DOHH2 (cell line): ENCODE results near the gene MORC2.

Source experiments
- H3F3A ChIP-seq: fragments of 200-600 bp; sonication (generic), shearing (Covaris generic); 2 replicates; pipeline ENCODE4 v1.6.0; 2016; ENCODE audit warnings: antibody characterized with exemption, mild to moderate bottlenecking; ENCODE audit not compliant: control insufficient read depth, insufficient read depth
- H3K27ac ChIP-seq: fragments of 200-600 bp; sonication (generic); 2 replicates; pipeline ENCODE4 v1.5.1; 2014; ENCODE audit warnings: low read depth, mild to moderate bottlenecking, low read length, moderate library complexity
- H3K27me3 ChIP-seq: fragments of 200-600 bp; sonication (generic); 2 replicates; pipeline ENCODE4 v1.6.1; 2014; ENCODE audit warnings: mild to moderate bottlenecking, low read length, mixed read lengths; ENCODE audit not compliant: control insufficient read depth
- H3K36me3 ChIP-seq: fragments of 200-600 bp; sonication (generic); 2 replicates; pipeline ENCODE4 v1.6.1; 2014; ENCODE audit warnings: mild to moderate bottlenecking, low read length, moderate library complexity, mixed read lengths; ENCODE audit not compliant: control insufficient read depth
- H3K4me1 ChIP-seq: fragments of 200-600 bp; sonication (generic); 2 replicates; pipeline ENCODE4 v1.6.1; 2014; ENCODE audit warnings: mild to moderate bottlenecking, low read length, mixed read lengths; ENCODE audit not compliant: control insufficient read depth
- H3K4me2 ChIP-seq: fragments of 200-600 bp; sonication (generic); 2 replicates; pipeline ENCODE4 v1.6.0; 2014; ENCODE audit warnings: mild to moderate bottlenecking, low read length, moderate library complexity
- H3K4me3 ChIP-seq: fragments of 200-600 bp; sonication (generic); 2 replicates; pipeline ENCODE4 v1.5.1; 2014; ENCODE audit warnings: mild to moderate bottlenecking, low read length, mixed read lengths
- H3K79me2 ChIP-seq: fragments of 200-600 bp; sonication (generic); 2 replicates; pipeline ENCODE4 v1.6.1; 2014; ENCODE audit warnings: mild to moderate bottlenecking, low read length, mixed read lengths; ENCODE audit not compliant: control insufficient read depth
- H3K9me2 ChIP-seq: fragments of 200-600 bp; sonication (generic); replicated peaks from 2 replicates; pipeline ENCODE4 v1.6.1; 2014; ENCODE audit warnings: mild to moderate bottlenecking, low read length, mixed read lengths; ENCODE audit not compliant: control insufficient read depth
- H3K9me3 ChIP-seq: fragments of 200-600 bp; sonication (generic); 2 replicates; pipeline ENCODE4 v1.6.1; 2014; ENCODE audit warnings: antibody characterized with exemption, low read length, mixed read lengths; ENCODE audit not compliant: control insufficient read depth, insufficient read depth
- H4K20me1 ChIP-seq: fragments of 200-600 bp; sonication (generic); 2 replicates; pipeline ENCODE4 v1.6.0; 2014; ENCODE audit warnings: low read depth, mild to moderate bottlenecking, antibody characterized with exemption, low read length, moderate library complexity; ENCODE audit not compliant: control insufficient read depth, insufficient read depth
- CTCF ChIP-seq: fragments of 200-600 bp; sonication (generic); IDR thresholded peaks from one replicate; pipeline ENCODE4 v1.5.1; 2014; ENCODE audit warnings: antibody characterized with exemption, mild to moderate bottlenecking, low read depth, low read length; ENCODE audit not compliant: poor library complexity, severe bottlenecking
- EZH2phosphoT487 ChIP-seq: fragments of 200-600 bp; sonication (generic); IDR thresholded peaks from 2 replicates; pipeline ENCODE4 v1.6.1; 2017; ENCODE audit warnings: borderline replicate concordance, mild to moderate bottlenecking, antibody characterized with exemption, low read length, moderate library complexity, mixed read lengths

Gene MORC2

GRCh38 chr22:30920407-30920806 lies 48.2 kb downstream of the MORC2 start:
- no peak for TF ChIP-seq EZH2phosphoT487
- peak; percentile 89 for TF ChIP-seq CTCF
- no peaks in the 10 kb centered on the region for H3K4me1 ChIP-seq
- H3K36me3 ChIP-seq, result peaks cover 4% of the 10 kb centered on the region; the same call in 1 of the 2 replicates
- no peak overlapping the region for H3K4me2 ChIP-seq
- no peaks in the 10 kb centered on the region for H3K27me3 ChIP-seq
- H3F3A ChIP-seq, result no peaks in the 10 kb centered on the region
- no peak overlapping the region for H3K4me3 ChIP-seq
- H3K9me2 ChIP-seq, result no peaks in the 10 kb centered on the region
- no peaks in the 10 kb centered on the region for H4K20me1 ChIP-seq
- no peak overlapping the region for H3K27ac ChIP-seq
- peaks cover 4% of the 10 kb centered on the region; the same call in 1 of the 2 replicates for H3K9me3 ChIP-seq
- H3K79me2 ChIP-seq, result no peaks in the 10 kb centered on the region

DNA sequence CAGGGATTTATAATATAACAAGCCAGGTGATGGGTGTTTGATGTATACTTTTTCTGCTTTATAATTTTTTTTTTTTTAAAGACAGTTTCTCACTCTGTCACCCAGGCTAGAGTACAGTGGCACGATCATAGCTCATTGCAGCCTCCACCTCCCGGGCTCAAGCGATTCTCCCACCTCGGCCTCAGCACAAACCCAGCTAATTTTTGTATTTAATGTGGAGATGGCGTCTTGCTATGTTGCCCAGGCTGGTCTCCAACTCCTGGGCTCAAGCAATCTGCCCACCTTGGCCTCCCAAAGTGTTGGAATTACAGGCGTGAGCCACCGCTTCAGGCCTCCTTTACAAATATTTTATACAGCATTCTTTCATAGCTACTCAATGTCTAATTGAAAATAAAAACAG lies 48.6 kb downstream of the MORC2 start:
- TF ChIP-seq CTCF, result no peak
- no peak for TF ChIP-seq EZH2phosphoT487

DNA sequence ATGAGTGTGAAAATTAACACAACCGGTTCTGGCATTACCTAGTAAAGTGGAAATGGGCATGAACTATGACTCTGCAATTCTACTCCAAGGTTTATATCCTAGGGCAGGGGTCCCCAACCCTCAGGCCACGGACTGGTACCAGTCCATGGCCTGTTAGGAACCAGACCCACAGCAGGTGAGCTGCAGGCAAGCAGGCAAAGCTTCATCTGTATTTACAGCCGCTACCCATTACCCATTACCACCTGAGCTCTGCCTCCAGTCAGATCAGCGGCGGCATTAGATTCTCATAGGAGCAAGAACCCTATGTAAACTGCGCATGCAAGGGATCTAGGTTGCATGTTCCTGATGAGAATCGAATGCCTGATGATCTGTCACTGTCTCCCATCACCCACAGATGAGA lies 49.8 kb downstream of the MORC2 start:
- Histone ChIP-seq H3K4me3 (no peak overlapping the region), H3K4me1 (no peaks in the 10 kb centered on the region), H3K36me3 (no peaks in the 10 kb centered on the region), H3K9me3 (peaks cover 4% of the 10 kb centered on the region; the same call in 1 of the 2 replicates), H3K9me2 (no peaks in the 10 kb centered on the region), H4K20me1 (no peaks in the 10 kb centered on the region), H3F3A (no peaks in the 10 kb centered on the region), H3K27me3 (no peaks in the 10 kb centered on the region), H3K79me2 (no peaks in the 10 kb centered on the region), H3K27ac (no peak overlapping the region), H3K4me2 (no peak overlapping the region)
- no peak for TF ChIP-seq EZH2phosphoT487
- TF ChIP-seq CTCF, result no peak

More for the DNA sequence above, 48.6 kb downstream of the MORC2 start:
- no peaks in the 10 kb centered on the region for H3F3A ChIP-seq
- H3K4me2 ChIP-seq, result no peak overlapping the region
- no peaks in the 10 kb centered on the region for H3K27me3 ChIP-seq
- no peaks in the 10 kb centered on the region for H3K79me2 ChIP-seq
- peaks cover 4% of the 10 kb centered on the region; the same call in 1 of the 2 replicates for H3K9me3 ChIP-seq
- H3K9me2 ChIP-seq, result no peaks in the 10 kb centered on the region
- H3K36me3 ChIP-seq, result peaks cover 4% of the 10 kb centered on the region; the same call in 1 of the 2 replicates
- H3K4me3 ChIP-seq, result no peak overlapping the region
- no peaks in the 10 kb centered on the region for H4K20me1 ChIP-seq
- H3K27ac ChIP-seq, result no peak overlapping the region
- H3K4me1 ChIP-seq, result no peaks in the 10 kb centered on the region
